HEK293 (cell line): Measurements from ENCODE around the gene FGF19.

Source experiments
- BCL11A ChIP-seq: fragments of 450-650 bp; formaldehyde crosslinking; IDR thresholded peaks from 2 replicates; pipeline ENCODE4 v1.5.1; 2016; ENCODE audit warnings: low read depth, missing biosample characterization, missing genetic modification characterization
- BCL6B ChIP-seq: fragments of 450-650 bp; formaldehyde crosslinking; IDR thresholded peaks from 2 replicates; pipeline ENCODE4 v1.5.1; 2017; ENCODE audit warnings: missing biosample characterization, missing genetic modification characterization
- CTCF ChIP-seq: fragments of 450-650 bp; formaldehyde crosslinking; IDR thresholded peaks from 2 replicates; pipeline ENCODE4 v1.5.1; 2016; ENCODE audit warnings: missing biosample characterization, missing genetic modification characterization
- ZBTB7A ChIP-seq: fragments of 450-650 bp; formaldehyde crosslinking; IDR thresholded peaks from 2 replicates; pipeline ENCODE4 v1.5.1; 2016; ENCODE audit warnings: low read depth, missing biosample characterization, missing genetic modification characterization
- ZNF23 ChIP-seq: fragments of 450-650 bp; formaldehyde crosslinking; IDR thresholded peaks from 2 replicates; pipeline ENCODE4 v1.5.1; 2016; ENCODE audit warnings: missing biosample characterization, missing genetic modification characterization, borderline replicate concordance
- ZNF335 ChIP-seq: fragments of 450-650 bp; formaldehyde crosslinking; conservative IDR thresholded peaks from 2 replicates; pipeline ENCODE4 v1.5.1; 2016; ENCODE audit warnings: missing biosample characterization, missing genetic modification characterization

GRCh38 chr11:69707176-69707575 lies 3.4 kb upstream of the FGF19 start:
- TF ChIP-seq CTCF (tag by site-specific recombination) (no peak), BCL11A (tag by site-specific recombination) (no peak), BCL6B (tag by site-specific recombination) (no peak), ZNF335 (tag by site-specific recombination) (no peak), ZNF23 (tag by site-specific recombination) (no peak), ZBTB7A (tag by site-specific recombination) (no peak)
